Activated CD4-positive, alpha-beta T cell treated with anti-CD3 and anti-CD28 coated beads for 48 hours (primary cell): Measurements from ENCODE around the gene TOGARAM2.

Source experiments
- DNase-seq: peaks from one replicate; pipeline ENCODE4 v3.0.0-alpha.2; 2020

The TOGARAM2 gene

DNA sequence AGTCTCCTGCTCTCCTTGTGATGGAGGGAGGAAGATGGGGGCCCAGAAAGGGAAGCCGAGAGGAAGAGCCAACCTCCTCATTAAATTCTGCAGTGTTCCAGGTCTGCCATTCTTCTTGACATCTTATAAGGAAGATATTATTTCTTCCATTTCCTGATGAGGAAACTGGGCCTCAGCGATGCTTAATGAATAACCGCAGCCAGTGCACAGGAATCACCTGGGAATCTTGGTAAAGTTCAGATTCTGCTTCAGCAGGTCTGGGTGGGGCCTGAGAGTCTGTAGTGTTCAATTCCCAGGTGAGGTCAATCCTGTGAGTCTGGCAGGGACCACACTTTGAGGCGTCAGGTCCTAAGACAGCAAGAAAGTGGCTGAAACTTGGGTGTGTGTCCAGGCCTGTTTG lies 75.9 kb downstream of the TOGARAM2 start:
- no peak for DNase-seq

- DNase-seq: no peak
Measured at GRCh38 chr2:29059624-29060023, 78.5 kb downstream of the TOGARAM2 start.

- DNase-seq: no peak
Measured at GRCh38 chr2:29060441-29060840, 79.3 kb downstream of the TOGARAM2 start.

GRCh38 chr2:29061176-29061575 lies 80.1 kb downstream of the TOGARAM2 start:
- no peak for DNase-seq

- no peak for DNase-seq
Measured at GRCh38 chr2:29061616-29062015, 80.5 kb downstream of the TOGARAM2 start.

- no peak for DNase-seq
Measured at GRCh38 chr2:29062371-29062770, 81.3 kb downstream of the TOGARAM2 start.

GRCh38 chr2:29063056-29063455 lies 82.0 kb downstream of the TOGARAM2 start:
- no peak for DNase-seq

- DNase-seq: no peak
Measured at GRCh38 chr2:29063646-29064345, 82.7 kb downstream of the TOGARAM2 start.

- no peak for DNase-seq
Measured at GRCh38 chr2:29064346-29064715, 83.2 kb downstream of the TOGARAM2 start.

- no peak for DNase-seq
Measured at GRCh38 chr2:29064746-29065067, 83.6 kb downstream of the TOGARAM2 start.

GRCh38 chr2:29065068-29065811 lies 84.1 kb downstream of the TOGARAM2 start:
- DNase-seq: no peak

DNA sequence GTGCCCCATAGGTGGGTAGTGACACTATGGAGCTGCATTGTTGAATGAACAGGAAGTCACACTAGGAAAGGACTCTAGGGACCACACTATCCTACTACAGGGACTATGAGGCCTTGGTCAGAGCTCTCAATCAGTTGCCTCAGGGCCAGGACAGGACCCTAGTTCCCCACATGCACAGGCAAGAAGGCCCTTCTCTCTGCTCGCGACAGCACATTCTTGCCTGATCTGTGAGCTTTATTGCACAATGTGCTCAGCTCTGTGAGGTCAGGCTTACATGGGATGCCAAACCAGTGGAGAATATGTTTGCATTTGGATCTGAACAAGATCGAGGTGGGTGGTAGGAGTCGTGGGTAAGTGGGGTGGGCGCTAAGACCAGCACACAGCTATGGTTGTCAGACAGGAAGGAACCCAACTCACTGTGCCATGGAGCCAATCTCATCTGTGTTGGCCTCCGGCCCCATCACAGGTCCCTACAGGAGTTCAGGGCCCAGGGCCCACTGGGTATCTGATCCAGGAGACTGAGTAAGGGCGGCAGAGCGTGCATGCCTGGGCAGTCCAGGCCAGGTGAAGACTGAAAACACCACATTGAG lies 85.3 kb downstream of the TOGARAM2 start:
- DNase-seq: no peak

DNA sequence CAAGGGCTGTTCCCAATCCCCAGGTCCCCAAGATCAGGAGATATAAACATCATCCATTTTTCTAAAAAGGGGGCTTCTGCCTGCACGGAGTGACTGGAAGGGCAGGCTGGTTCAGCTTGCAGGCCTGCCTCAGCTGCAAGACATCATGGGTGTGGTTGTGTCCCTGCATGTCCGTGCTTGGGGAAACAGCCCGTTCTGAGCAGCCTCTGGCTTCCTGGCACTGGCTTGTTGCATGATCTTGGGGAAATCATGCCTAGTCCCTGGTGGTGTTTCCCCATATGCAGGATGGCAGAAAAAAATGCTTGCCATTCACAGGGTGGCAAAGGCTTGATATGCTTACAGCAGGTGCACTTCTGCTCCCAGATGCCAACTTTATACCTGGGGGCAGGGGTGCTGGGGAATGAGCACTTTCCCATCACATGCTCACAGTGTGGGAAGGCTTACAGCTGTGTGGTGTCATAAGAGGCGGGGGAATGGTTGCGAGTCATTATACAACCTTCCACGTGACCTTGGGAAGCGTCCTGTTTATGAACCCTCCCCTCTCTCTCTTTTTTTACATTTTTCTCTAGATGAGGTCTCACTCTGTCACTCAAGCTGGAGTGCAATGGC lies 86.0 kb downstream of the TOGARAM2 start:
- no peak for DNase-seq

GRCh38 chr2:29068513-29068912 lies 87.4 kb downstream of the TOGARAM2 start:
- no peak for DNase-seq

- no peak for DNase-seq
Measured at GRCh38 chr2:29070526-29070925, 89.4 kb downstream of the TOGARAM2 start.

DNA sequence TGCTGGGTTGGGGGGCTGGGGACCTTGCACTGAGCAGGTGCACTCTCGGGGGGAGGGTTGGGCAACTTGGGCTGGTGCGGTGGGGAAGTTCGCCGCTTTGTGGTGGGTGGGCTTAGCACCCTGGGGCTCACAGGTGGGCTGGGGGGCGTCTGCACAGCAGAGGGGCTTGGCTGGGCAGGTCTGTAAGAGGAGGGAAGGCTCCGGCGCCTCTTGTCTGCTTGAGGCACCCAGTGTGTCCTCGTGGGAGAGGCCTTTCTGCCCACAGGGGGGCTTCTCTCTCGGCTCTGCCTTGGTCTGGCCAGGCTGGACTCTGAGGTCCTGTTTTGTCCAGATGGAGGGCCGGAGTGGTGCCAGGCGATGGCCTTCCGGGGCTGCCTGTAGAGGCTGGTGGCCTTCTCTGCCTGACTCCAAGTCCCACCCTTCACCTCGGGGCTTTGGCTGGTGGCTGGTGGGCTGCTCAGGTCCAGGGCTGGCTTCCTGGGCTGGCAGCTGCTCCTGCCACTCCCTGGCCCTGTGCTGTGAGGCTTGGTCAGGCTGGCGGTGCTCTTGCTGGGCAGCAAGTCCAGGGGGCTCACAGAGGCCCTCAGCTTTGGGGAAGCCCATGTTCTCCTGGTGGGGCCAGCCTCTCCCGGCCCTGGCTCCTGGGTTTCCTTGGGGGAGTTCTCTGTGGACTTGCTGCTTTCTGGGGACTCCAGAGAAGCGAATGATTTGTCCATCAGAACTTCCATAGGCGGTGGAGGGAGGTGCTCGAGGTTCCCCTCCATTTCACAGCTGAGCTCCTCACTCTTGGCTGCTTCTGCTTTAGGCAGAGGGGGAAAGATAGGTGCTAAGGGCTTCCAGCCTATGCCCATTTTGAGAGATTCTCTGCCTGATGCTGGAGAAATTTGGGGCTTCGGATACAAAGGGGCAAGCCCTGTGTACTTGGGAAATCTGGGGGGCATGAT lies 90.2 kb downstream of the TOGARAM2 start:
- no peak for DNase-seq

- DNase-seq: no peak
Measured at GRCh38 chr2:29072251-29072650, 91.2 kb downstream of the TOGARAM2 start.

DNA sequence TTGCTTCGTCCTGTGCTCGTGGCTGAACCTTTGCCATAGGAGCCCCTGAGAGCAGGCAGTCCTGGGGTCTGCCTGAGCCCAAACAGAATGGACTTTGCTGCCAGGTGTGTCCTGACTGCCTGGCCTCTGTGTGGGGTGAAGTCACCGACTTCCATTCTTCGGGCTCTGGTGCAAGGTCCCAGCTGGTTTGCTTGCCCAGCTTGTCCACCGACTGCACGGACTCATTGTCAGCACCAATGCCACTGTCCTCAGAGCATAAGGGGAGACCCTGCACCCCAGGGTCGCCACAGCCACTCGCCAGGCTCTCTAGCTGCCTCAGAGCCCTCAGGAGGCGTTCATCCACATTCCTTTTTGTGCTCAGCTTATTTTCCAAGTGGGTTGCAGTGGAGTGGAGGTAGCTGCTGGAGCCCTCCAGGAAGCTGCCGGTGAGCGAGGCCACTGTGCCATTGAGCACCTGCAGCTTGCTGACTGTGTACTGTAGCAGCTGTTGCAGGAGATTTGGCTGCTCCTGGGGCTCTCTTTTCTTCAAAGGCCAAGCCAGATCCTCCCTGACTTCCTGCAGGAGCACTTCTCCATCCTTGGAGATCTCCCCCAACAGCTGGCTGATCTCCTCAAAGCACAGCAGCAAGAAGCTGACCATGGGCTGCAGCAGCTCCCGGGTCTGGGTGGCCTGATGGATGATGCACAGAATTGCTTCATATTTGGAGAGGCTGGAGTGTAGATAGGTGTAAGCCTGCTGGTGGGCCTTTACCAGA lies 92.0 kb downstream of the TOGARAM2 start:
- no peak for DNase-seq

GRCh38 chr2:29073933-29074332 lies 92.8 kb downstream of the TOGARAM2 start:
- DNase-seq: no peak

GRCh38 chr2:29074411-29074810 lies 93.3 kb downstream of the TOGARAM2 start, which contains the start of gene PCARE:
Gene PCARE (minus strand): TSS chr2:29074523. CDS start chr2:29074261, 262 bp downstream.
- no peak for DNase-seq

DNA sequence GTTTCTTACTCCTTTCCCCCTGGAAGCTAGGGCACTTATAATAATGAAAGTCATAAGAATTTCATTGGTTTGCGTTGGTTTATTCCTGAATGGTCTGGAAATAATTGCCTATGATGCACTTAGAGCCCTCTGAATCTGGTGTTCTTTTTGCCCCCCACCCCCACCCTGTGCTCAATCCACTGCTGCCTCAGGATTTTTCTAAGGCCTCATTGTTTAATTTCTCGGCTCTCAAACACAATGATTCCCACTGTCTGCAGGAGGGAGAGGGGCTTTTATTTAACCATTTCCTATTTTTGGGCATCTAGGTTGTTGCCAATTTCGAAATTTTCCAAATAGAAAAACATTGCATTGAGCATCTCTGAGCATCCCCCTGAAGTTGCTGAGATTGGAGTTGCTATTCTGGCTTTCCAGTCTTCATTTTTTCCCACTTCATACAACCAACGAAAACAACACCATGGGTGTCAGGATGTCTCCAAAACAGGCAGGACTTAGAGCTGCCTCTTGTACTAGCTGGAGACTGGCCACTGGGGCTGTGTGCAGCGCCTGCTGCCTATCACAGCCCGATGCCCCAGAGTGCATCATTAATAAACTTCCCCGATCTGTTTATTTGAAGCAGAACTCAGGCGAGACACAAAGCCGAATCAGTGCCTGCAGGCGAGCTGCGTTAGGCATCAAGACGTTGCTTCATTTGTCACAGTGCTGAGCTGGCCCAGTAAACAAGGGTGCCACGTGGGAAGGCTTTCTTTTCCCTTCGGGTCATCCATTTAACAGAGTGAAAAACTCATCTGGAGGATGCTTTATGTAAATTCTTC lies 95.0 kb downstream of the TOGARAM2 start:
- DNase-seq: no peak
